IPS DF 6.9 (cell line): ENCODE data around the gene GTF2F1.

Experiments
- DNase-seq: peaks from one replicate; pipeline ENCODE4 v3.0.0-alpha.2; 2013; ENCODE audit warnings: low read depth, low spot score
- H3K27ac ChIP-seq: one replicate; pipeline ENCODE4 v1.5.1; 2013; ENCODE audit warnings: low read length, control low read depth
- H3K27me3 ChIP-seq: 2 replicates; pipeline ENCODE4 v1.6.1; 2013; ENCODE audit warnings: mild to moderate bottlenecking, low read length; ENCODE audit not compliant: control insufficient read depth, insufficient read depth
- H3K36me3 ChIP-seq: 2 replicates; pipeline ENCODE4 v1.6.1; 2013; ENCODE audit warnings: low read length; ENCODE audit not compliant: control insufficient read depth, insufficient read depth
- H3K4me1 ChIP-seq: 2 replicates; pipeline ENCODE4 v1.6.1; 2013; ENCODE audit warnings: low read length; ENCODE audit not compliant: control insufficient read depth, insufficient read depth
- H3K4me3 ChIP-seq: 2 replicates; pipeline ENCODE4 v1.5.1; 2013; ENCODE audit warnings: mild to moderate bottlenecking, low read length
- H3K9me3 ChIP-seq: 2 replicates; pipeline ENCODE4 v1.6.1; 2013; ENCODE audit warnings: low read length, inconsistent platforms; ENCODE audit not compliant: control insufficient read depth, insufficient read depth
- WGBS: extraction: QIAGEN DNeasy Blood & Tissue Kit; methylation state at CpG from one replicate; pipeline ENCODE4 v1.1.7; 2013; ENCODE audit warnings: mixed read lengths, missing lambda C conversion rate; ENCODE audit not compliant: insufficient read length, insufficient coverage; 5-methylcytosine and 5-hydroxymethylcytosine counted together

The GTF2F1 gene

GRCh38 chr19:6427131-6427530 lies 34.2 kb upstream of the GTF2F1 start:
- H3K27ac ChIP-seq = no peak overlapping the region
- H3K9me3 ChIP-seq = no peaks in the 10 kb centered on the region; the same call in 1 of the 2 replicates
- WGBS = no CpG with 5 or more reads among the region's 18 CpGs
- H3K4me1 ChIP-seq = no peaks in the 10 kb centered on the region
- no peak for DNase-seq
- H3K4me3 ChIP-seq = no peak overlapping the region
- no peaks in the 10 kb centered on the region for H3K36me3 ChIP-seq
- no peaks in the 10 kb centered on the region for H3K27me3 ChIP-seq

- no peaks in the 10 kb centered on the region for H3K4me1 ChIP-seq
- no peaks in the 10 kb centered on the region for H3K27me3 ChIP-seq
- no peak overlapping the region for H3K4me3 ChIP-seq
- no CpG with 5 or more reads among the region's 21 CpGs for WGBS
- DNase-seq = no peak
- no peaks in the 10 kb centered on the region; the same call in 1 of the 2 replicates for H3K9me3 ChIP-seq
- no peak overlapping the region for H3K27ac ChIP-seq
- peaks cover 7% of the 10 kb centered on the region for H3K36me3 ChIP-seq
Measured at GRCh38 chr19:6425732-6426620, 33.0 kb upstream of the GTF2F1 start.

GRCh38 chr19:6424939-6425731 lies 32.2 kb upstream of the GTF2F1 start:
- Histone ChIP-seq H3K4me3 (no peak overlapping the region), H3K27me3 (no peaks in the 10 kb centered on the region), H3K36me3 (peaks cover 14% of the 10 kb centered on the region), H3K4me1 (no peaks in the 10 kb centered on the region), H3K9me3 (no peaks in the 10 kb centered on the region; the same call in 1 of the 2 replicates), H3K27ac (no peak overlapping the region)
- peak; percentile 100 for DNase-seq
- WGBS = no CpG with 5 or more reads among the region's 43 CpGs

GRCh38 chr19:6424195-6424938 lies 31.4 kb upstream of the GTF2F1 start, which contains the start of gene KHSRP:
Gene KHSRP (minus strand): TSS chr19:6424811. CDS start chr19:6424701, 110 bp downstream.
- H3K36me3 ChIP-seq = peaks cover 21% of the 10 kb centered on the region
- no peaks in the 10 kb centered on the region for H3K27me3 ChIP-seq
- no CpG with 5 or more reads among the region's 114 CpGs for WGBS
- H3K27ac ChIP-seq = no peak within 1 kb of the TSS
- H3K4me1 ChIP-seq = no peaks in the 10 kb centered on the region
- H3K4me3 ChIP-seq = peak within 1 kb of the TSS; percentile 69
- no peaks in the 10 kb centered on the region; the same call in 1 of the 2 replicates for H3K9me3 ChIP-seq
- DNase-seq = no peak

GRCh38 chr19:6423499-6424194 lies 30.7 kb upstream of the GTF2F1 start:
- H3K36me3 ChIP-seq = peaks cover 28% of the 10 kb centered on the region
- no peaks in the 10 kb centered on the region; the same call in 1 of the 2 replicates for H3K9me3 ChIP-seq
- no peak overlapping the region for H3K27ac ChIP-seq
- no peaks in the 10 kb centered on the region for H3K4me1 ChIP-seq
- DNase-seq = no peak
- no CpG with 5 or more reads among the region's 20 CpGs for WGBS
- no peaks in the 10 kb centered on the region for H3K27me3 ChIP-seq
- H3K4me3 ChIP-seq = peak overlapping the region; percentile 69

- Histone ChIP-seq H3K4me1 (no peaks in the 10 kb centered on the region), H3K9me3 (no peaks in the 10 kb centered on the region; the same call in 1 of the 2 replicates), H3K4me3 (no peak overlapping the region), H3K27ac (no peak overlapping the region), H3K36me3 (peaks cover 51% of the 10 kb centered on the region), H3K27me3 (no peaks in the 10 kb centered on the region)
- no peak for DNase-seq
- no CpG with 5 or more reads among the region's 20 CpGs for WGBS
Measured at GRCh38 chr19:6421075-6422014, 28.4 kb upstream of the GTF2F1 start.

- H3K27me3 ChIP-seq = no peaks in the 10 kb centered on the region
Measured at GRCh38 chr19:6418562-6418932, 25.6 kb upstream of the GTF2F1 start.

GRCh38 chr19:6417713-6418561 lies 25.0 kb upstream of the GTF2F1 start:
- no peak for DNase-seq

More at GRCh38 chr19:6418562-6418932, 25.6 kb upstream of the GTF2F1 start:
- Histone ChIP-seq H3K36me3 (peaks cover 71% of the 10 kb centered on the region), H3K4me1 (no peaks in the 10 kb centered on the region; the same call in 1 of the 2 replicates), H3K4me3 (no peak overlapping the region), H3K27ac (no peak overlapping the region), H3K9me3 (no peaks in the 10 kb centered on the region)
- WGBS = no CpG with 5 or more reads among the region's 19 CpGs
- DNase-seq = no peak

More at GRCh38 chr19:6417713-6418561, 25.0 kb upstream of the GTF2F1 start:
- no peak overlapping the region for H3K27ac ChIP-seq
- no peaks in the 10 kb centered on the region for H3K27me3 ChIP-seq
- no peak overlapping the region for H3K4me3 ChIP-seq
- no peaks in the 10 kb centered on the region; the same call in 1 of the 2 replicates for H3K4me1 ChIP-seq
- H3K36me3 ChIP-seq = peaks cover 71% of the 10 kb centered on the region
- no CpG with 5 or more reads among the region's 33 CpGs for WGBS
- H3K9me3 ChIP-seq = no peaks in the 10 kb centered on the region
